GM12873 (cell line): ENCODE measurements around the gene HSPG2.

Source experiments
- CTCF ChIP-seq: IDR thresholded peaks from 2 replicates; pipeline ENCODE4 v1.5.1; 2012; ENCODE audit warnings: low read depth, mild to moderate bottlenecking, moderate library complexity, low read length, control low read depth; ENCODE audit not compliant: insufficient read depth; ENCODE audit errors: missing control alignments

HSPG2 gene

GRCh38 chr1:21804536-21804935 lies 132.6 kb downstream of the HSPG2 start:
- TF ChIP-seq CTCF, result no peak

- TF ChIP-seq CTCF, result no peak
Measured at GRCh38 chr1:21801100-21801499, 136.0 kb downstream of the HSPG2 start.

- no peak for TF ChIP-seq CTCF
Measured at GRCh38 chr1:21799730-21800129, 137.4 kb downstream of the HSPG2 start.

GRCh38 chr1:21795075-21795474 lies 142.0 kb downstream of the HSPG2 start:
- no peak for TF ChIP-seq CTCF

GRCh38 chr1:21794656-21795055 lies 142.5 kb downstream of the HSPG2 start:
- TF ChIP-seq CTCF, result no peak

- no peak for TF ChIP-seq CTCF
Measured at GRCh38 chr1:21793104-21793503, 144.0 kb downstream of the HSPG2 start.

- TF ChIP-seq CTCF, result no peak
Measured at GRCh38 chr1:21786640-21787039, 150.5 kb downstream of the HSPG2 start.
